GM06990 (cell line): ENCODE results near the gene IL17REL.
A peak's percentile ranks its signal among the peaks of the same experiment; 100 is the strongest.
"Not testable (repeated sequence)": the region's sequence is repeated elsewhere in the genome, so short reads cannot be mapped to it uniquely, and the experiment has no call there.

ENCODE experiments used
- DNase-seq: peaks from one replicate; pipeline ENCODE4 v3.0.0-alpha.2; 2011; ENCODE audit not compliant: insufficient read length; ENCODE audit errors: extremely low read depth
- H3K27me3 ChIP-seq: replicated peaks from 2 replicates; pipeline ENCODE4 v1.6.0; 2011; ENCODE audit warnings: low read length; ENCODE audit not compliant: control insufficient read depth, insufficient read depth
- H3K36me3 ChIP-seq: 2 replicates; pipeline ENCODE4 v1.5.1; 2011; ENCODE audit warnings: low read length; ENCODE audit not compliant: control insufficient read depth, insufficient read depth
- H3K4me3 ChIP-seq: replicated peaks from 2 replicates; pipeline ENCODE4 v1.5.1; 2011; ENCODE audit warnings: low read depth, mild to moderate bottlenecking, control low read depth, low read length
- TF ChIP-seq, protein P1 (sequence below): IDR thresholded peaks from 2 replicates; pipeline ENCODE4 v1.5.1; 2011; ENCODE audit warnings: low read length, control low read depth, mild to moderate bottlenecking, inconsistent platforms; ENCODE audit not compliant: insufficient read depth, poor library complexity, severe bottlenecking

IL17REL gene

DNA sequence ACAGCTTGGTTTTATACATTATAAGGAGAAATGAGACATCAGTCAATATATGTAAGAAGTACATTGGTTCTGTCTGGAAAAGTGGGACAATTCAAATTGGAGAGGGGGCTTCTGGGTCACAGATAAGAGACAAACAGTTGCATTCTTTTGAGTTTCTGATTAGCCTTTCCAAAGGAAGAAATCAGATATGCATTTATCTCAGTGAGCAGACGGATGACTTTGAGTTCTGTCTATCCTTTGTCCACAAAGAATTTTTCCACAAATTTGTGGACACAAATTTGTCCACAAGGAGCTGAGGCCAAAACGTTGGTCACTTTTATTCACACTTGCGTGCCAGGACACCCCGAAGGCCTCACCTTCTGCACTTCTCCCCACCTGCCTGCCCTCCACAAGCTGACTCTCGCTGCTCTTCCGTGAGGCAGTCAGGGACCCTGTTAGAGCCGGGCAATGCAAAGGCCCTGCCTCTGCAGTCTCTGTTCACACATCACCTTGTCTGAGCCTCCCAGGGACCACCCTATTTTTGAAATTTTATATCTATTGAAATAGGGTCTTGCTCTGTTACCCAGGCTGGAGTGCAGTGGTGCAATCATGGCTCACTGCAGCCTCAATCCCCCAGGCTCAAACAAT lies 20.5 kb downstream of the IL17REL start:
- no peak overlapping the region for H3K4me3 ChIP-seq
- H3K27me3 ChIP-seq: no peaks in the 10 kb centered on the region
- no peaks in the 10 kb centered on the region for H3K36me3 ChIP-seq
- TF ChIP-seq, protein P1, sequence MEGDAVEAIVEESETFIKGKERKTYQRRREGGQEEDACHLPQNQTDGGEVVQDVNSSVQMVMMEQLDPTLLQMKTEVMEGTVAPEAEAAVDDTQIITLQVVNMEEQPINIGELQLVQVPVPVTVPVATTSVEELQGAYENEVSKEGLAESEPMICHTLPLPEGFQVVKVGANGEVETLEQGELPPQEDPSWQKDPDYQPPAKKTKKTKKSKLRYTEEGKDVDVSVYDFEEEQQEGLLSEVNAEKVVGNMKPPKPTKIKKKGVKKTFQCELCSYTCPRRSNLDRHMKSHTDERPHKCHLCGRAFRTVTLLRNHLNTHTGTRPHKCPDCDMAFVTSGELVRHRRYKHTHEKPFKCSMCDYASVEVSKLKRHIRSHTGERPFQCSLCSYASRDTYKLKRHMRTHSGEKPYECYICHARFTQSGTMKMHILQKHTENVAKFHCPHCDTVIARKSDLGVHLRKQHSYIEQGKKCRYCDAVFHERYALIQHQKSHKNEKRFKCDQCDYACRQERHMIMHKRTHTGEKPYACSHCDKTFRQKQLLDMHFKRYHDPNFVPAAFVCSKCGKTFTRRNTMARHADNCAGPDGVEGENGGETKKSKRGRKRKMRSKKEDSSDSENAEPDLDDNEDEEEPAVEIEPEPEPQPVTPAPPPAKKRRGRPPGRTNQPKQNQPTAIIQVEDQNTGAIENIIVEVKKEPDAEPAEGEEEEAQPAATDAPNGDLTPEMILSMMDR: no peak
- DNase-seq: no peak

DNA sequence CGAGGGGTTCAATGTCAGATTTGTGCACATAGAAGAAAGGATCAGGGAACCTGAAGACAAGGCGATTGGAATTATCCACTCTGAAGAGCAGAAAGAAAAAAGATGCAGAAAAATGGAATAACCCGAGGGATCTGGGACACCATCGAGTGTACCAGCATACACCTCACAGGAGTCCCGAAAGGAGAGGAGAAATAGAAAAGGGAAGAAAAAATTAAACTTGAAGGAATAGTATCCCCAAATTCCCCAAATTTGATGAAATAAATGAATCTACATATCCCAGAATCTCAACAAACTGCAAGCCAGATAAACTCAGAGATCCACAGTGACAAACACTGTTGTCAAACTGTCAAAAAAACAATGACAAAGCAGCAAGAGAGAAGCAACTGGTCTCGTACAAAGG lies 21.4 kb downstream of the IL17REL start:
- no peak for DNase-seq
- no peaks in the 10 kb centered on the region for H3K27me3 ChIP-seq
- H3K36me3 ChIP-seq: no peaks in the 10 kb centered on the region
- TF ChIP-seq, protein P1: no peak
- no peak overlapping the region for H3K4me3 ChIP-seq

DNA sequence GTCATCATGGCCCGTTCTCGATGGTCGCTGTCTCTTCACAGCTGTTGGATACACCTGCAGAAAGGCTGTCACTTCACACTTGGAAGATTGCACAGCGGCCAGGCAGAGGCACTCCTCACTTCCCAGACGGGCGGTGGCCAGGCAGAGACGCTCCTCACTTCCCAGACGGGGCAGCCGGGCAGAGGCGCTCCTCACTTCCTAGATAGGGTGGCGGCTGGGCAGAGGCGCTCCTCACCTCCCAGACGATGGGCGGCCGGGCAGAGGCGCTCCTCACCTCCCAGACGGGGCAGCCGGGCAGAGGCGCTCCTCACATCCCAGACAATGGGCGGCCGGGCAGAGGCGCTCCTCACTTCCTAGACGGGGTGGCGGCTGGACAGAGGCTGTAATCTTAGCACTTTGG lies 22.7 kb downstream of the IL17REL start:
- H3K27me3 ChIP-seq, H3K36me3 ChIP-seq, DNase-seq, H3K4me3 ChIP-seq: not testable (repeated sequence)

DNA sequence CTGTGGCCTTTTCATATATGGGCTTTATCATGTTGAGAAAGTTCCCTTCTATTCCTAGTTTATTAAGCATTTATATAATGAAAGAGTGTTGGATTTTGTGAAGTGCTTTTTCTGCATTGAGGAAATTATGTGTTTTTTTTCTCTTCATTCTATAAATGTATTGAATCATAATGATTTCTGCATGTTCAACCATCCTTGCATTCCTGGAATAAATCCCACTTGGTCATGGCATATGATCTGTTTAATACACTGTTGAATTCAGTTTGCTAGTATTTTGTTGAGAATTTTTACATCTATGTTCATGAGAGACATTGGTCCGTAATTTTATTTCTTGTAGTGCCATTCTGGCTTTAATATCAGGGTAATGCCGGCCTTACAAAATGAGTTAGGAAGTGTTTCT lies 26.2 kb downstream of the IL17REL start:
- DNase-seq: no peak
- Histone ChIP-seq H3K27me3 (no peaks in the 10 kb centered on the region; the same call in 1 of the 2 replicates), H3K36me3 (no peaks in the 10 kb centered on the region), H3K4me3 (no peak overlapping the region)
- TF ChIP-seq, protein P1: no peak

DNA sequence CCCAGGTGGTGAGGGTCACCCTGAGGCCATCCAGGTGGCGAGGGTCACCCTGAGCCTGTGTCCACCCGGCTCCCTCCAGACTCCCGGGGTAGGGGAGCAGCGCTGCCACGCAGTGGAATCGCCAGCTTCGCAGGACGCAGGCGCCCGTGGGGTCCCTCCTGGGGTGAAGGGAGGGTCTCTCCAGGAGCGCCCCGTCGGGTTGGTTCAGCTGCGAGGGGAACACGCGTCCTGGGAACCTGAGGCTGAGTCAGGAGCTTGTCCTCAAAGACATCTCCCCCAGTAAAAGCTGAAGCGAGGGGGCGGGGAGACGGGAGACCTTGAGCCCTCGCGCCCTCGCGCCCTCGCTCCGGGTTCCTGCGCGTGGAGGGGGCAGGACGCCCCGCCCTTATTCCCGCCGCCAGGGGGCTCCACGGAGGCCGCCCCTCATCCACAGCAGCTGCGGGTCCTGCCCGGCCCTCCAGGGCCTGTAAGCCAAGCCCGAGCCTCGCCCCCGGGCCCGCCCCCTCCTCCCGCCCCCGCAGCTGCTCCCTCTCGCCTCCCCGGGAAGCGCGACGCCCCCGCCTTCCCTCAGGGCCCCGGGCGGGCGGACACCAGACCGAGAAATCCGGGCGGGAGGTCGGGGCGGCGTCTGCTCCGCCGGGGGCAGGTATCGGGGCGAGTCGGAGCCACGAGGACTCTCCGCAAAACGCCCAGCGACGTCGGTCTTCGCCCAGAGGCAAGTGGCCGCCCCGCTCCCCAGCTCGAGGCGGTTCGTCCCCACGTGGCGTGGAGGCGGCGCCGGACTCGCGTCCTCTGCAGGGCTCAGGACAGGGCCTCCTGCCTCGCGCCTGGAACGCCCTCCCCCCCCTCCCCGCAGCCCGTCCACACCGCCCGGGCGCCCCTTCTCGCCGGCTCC lies 29.2 kb downstream of the IL17REL start:
- TF ChIP-seq, protein P1: peak; percentile 37
- Histone ChIP-seq H3K36me3 (no peaks in the 10 kb centered on the region), H3K4me3 (no peak overlapping the region), H3K27me3 (no peaks in the 10 kb centered on the region; the same call in 1 of the 2 replicates)
- DNase-seq: no peak

DNA sequence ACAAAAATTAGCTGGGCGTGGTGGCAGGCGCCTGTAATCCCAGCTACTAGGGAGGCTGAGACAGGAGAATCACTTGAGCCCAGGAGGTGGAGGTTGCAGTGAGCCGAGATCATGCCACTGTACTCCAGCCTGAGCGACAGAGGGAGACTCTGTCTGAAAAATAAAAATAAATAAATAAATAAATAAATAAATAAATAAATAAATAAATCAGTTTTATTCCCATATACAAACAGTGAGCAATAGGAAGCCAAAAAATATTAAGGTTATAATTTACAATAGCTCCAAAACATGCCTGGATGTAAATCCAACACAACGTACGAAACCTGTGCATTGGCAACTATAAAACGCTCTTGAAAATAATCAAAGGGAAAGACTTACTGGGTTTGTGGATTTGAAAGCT lies 30.8 kb downstream of the IL17REL start:
- not testable (repeated sequence) for H3K36me3 ChIP-seq, DNase-seq, H3K4me3 ChIP-seq, H3K27me3 ChIP-seq
